Measurements from ENCODE around the gene ETV3.

ETV3 gene

GRCh38 chr1:157073944-157074685, 64.1 kb downstream of the ETV3 start:
- no peak overlapping the region for H3K4me3 ChIP-seq (ENCODE audit: low read depth, low read length)
- H3K9me3 ChIP-seq (ENCODE audit: control insufficient read depth, insufficient read depth, low read depth, low read length), result no peaks in the 10 kb centered on the region
- no peaks in the 10 kb centered on the region for H3K36me3 ChIP-seq (ENCODE audit: control insufficient read depth, insufficient read depth, low read length)
- H3K27ac ChIP-seq (ENCODE audit: low read depth, low read length), result no peak overlapping the region
- H3K27me3 ChIP-seq (ENCODE audit: control insufficient read depth, insufficient read depth, low read length), result 0 out of 2 replicates have a peak, but pooled peaks cover 4% of the 10 kb centered on the region
- H3K4me1 ChIP-seq (ENCODE audit: control insufficient read depth, insufficient read depth, low read length), result peaks cover 4% of the 10 kb centered on the region
- no peak overlapping the region for H3K9ac ChIP-seq (ENCODE audit: low read length)

Data from HUES6 (cell line).